GF-D8 (cell line): Measurements from ENCODE around the gene EGLN2.
"Not testable (repeated sequence)": the region's sequence is repeated elsewhere in the genome, so short reads cannot be mapped to it uniquely, and the experiment has no call there.

Source experiments
- DNase-seq: peaks from one replicate; lab custom pipeline; 2025; lab: John Stamatoyannopoulos, UW

The EGLN2 gene

DNA sequence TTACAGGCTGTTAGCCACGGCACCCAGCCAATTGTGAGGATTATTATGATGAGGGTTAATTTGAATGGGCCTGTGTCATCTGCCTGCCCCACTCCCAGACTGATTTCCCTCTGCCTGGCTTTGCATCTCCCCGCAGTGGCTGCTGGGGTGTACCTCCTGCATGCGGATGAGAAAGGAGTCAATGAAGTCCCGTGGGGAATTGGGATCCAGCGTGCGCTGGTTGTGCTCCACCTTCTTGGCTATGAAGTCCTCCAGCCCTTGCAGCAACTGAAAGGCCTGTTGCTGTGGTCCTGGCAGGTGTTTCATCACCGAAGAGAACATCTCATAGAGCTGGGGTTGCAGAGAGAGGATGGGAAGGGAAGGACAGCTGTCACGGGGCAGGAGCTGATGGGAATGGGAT is 47.7 kb downstream of the EGLN2 start:
- DNase-seq, result not testable (repeated sequence)

DNA sequence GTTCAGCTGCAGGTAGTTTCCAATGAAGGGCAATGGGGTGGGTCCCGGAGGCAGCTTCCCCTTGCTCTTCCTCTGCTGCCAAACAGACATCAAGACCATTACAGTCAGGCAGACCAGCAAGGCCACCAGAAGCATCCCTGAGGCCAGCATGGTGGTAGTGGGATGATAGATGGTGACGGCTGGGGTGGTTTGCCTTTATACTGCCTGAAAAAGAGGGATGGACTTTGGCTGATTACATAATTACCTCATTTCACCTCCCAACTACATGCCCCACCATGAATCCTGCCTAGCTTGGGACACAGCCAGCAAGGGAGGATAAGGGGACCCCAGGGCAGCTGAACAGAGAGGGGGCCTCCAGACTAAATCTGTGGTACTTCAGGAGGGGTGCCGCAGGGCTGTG is 51.3 kb downstream of the EGLN2 start, which contains the start of gene CYP2A6:
TSS of gene CYP2A6 (minus strand) at position 171 of the 400 bp plus-strand sequence. CDS start at position 150, 21 bp downstream.
- DNase-seq, result not testable (repeated sequence)

GRCh38 chr19:40852467-40853152 is 53.6 kb downstream of the EGLN2 start:
- not testable (repeated sequence) for DNase-seq
